Left cardiac atrium (tissue), 4 donors: ENCODE results near the gene NR1D2. TPM values are rescaled to one million over a fixed set of nuclear protein-coding genes. Genes with fewer than 3 reads are reported as not detected.
A peak's percentile ranks its signal among the peaks of the same experiment; 100 is the strongest.
"Not testable (repeated sequence)": the region's sequence is repeated elsewhere in the genome, so short reads cannot be mapped to it uniquely, and the experiment has no call there.

Source experiments
- ATAC-seq, 2 donors: fragments of 200-7000 bp; cut with Tn5 transposase; one replicate each; pipeline ENCODE4 v1.9.1; 2020; ENCODE audit warnings: mild to moderate bottlenecking in 2 of 2, moderate library complexity in 2 of 2
- DNase-seq: peaks from one replicate; pipeline ENCODE4 v3.0.0-alpha.2; 2020
- intact Hi-C, 2 donors: fragments of 100-400 bp; cut with DNase I; formaldehyde crosslinking; loops; one replicate each; pipeline versions ENCODE4 v1.14.1 to v1.15.1; 2022 to 2023
- long read RNA-seq: library from polyadenylated mRNA; unstranded; transcript quantifications from one replicate; pipeline ENCODE4 v2.0.0, GENCODE V29; 2021
- total RNA-seq, 2 donors: library from RNA; stranded (reverse); fragmentation: NEBNext Ultra II Directional; extraction: Animal tissue kit (Norgen Biotek cat#: 25700); gene quantifications; one replicate each; pipeline ENCODE4 v1.2.1, GENCODE V29; 2021
- donor health status: DM: no; HTN: yes; CAD: no.
- donor health status: DM: no; HTN: yes; CAD: no; lungs with severe emphysema.
- donor health status: DM: yes; HTN: yes; CAD: no.
- donor health status: Dilated cardiomyopathy.

Gene NR1D2
- 10 to 100 TPM; 23.8 to 46.8 TPM for total RNA-seq
- long read RNA-seq, partial matches to known transcripts, result 4 of 5 reads
- long read RNA-seq, other reads (novel, unspliced or antisense), result 1 of 5 reads

DNA sequence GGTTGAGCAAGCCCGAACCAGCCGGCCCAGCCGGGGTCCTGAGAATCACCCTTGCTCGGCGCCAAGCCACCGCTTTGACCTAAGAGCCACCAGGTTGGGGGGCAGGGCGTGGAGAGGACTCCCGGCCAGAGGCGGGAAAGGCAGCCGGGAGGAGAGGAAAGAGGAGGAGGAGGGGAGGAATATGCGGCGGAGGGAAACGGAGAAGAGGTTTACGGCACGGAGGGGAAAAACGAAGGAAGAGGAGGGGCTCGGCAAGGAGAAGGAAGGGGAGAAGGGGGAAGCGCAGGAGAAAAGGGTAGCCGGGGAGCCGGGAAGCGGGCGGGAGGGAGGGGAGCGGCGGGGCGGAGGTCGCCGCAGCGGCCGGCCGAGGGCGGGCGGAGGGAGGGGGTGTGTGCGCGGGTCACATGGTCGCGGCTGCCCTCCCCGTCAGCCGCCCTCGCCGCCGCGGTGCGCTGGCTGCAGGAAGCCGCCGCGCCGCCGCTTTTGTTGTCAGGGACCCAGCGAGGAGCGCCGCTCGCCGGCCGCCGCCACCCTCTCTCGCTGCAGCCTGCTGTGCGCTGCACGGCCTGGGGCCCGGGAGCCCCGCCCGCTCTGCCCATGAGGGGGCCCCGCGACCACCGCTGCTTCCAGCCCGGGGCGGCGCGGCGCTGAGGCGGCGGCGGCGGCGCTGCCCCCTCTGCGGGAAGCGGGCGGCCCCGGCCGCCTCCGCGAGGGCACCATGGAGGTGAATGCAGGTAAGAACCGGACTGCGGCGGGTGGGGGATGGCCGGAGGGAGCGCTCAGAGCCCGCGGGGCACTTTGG lies at the start of gene NR1D2:
Gene NR1D2 (plus strand): TSS at position 426 of the 802 bp plus-strand sequence. CDS start 293 bp downstream, at position 719.
- peak; percentile 70 to 77 for ATAC-seq
- peak; percentile 90 for DNase-seq
- intact Hi-C loops, result loop anchor here in 1 of 2 donors (2.0 kb wide), 1 partner anchor 28 kb away; the partner anchor contains the start of genes NKIRAS1 and RPL15

DNA sequence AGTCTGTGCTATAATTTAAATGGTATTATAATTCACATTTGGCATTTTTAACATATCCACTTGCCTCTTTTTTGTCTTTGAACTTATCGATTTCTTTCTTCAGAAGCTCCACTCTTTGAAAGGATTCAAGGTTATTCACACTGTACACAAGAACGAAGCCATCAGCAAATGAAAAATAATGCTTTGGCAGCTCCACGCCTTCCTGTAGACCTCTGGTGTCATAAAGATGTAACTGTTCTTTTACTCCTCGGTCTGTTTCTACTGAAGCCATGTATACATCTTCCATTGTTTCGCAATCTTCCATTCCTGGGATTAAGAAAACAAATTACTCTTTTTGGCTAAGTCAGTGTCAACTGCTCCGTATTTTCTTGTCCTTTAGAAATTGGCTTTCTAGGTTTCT lies 44.3 kb upstream of the NR1D2 start:
- no peak for DNase-seq
- intact Hi-C loops, result no loop called here
- no peak for ATAC-seq

DNA sequence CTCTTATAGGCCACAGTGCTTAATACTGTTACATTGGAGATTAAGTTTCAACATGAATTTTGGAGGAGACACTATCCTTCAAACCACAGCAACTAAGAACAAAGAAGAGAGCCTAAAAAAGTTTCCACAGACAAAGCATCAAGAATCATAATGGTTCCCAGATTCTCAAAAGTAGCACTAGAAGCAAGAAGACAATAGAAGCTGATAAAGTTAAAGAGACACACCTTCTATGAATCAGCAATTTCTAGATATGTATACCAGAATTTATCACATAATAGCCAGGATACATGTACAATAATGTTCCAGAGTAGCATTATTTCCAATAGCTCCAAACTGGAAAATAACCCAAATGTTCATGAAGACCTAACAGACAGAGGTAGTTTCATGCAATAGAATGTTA lies 40.5 kb upstream of the NR1D2 start:
- intact Hi-C loops, result no loop called here
- ATAC-seq (no peak), DNase-seq (no peak)

DNA sequence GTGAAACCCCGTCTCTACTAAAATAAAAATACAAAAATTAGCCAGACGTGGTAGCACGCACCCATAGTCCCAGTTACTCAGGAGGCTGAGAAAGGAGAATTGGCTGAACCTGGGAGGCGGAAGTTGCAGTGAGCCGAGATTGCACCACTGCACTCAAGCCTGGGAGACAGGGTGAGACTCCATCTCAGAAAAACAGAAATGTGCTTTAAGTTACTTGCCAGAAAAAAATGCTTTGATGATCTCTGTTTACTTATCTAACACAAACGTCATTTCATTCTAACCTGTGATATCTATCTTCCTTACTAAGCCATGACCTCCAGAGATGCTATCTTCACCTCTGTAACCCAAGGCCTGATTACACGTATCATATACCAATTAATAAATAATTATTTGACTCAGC lies 35.7 kb upstream of the NR1D2 start:
- ATAC-seq, result no peak
- intact Hi-C loops, result no loop called here
- DNase-seq, result no peak

DNA sequence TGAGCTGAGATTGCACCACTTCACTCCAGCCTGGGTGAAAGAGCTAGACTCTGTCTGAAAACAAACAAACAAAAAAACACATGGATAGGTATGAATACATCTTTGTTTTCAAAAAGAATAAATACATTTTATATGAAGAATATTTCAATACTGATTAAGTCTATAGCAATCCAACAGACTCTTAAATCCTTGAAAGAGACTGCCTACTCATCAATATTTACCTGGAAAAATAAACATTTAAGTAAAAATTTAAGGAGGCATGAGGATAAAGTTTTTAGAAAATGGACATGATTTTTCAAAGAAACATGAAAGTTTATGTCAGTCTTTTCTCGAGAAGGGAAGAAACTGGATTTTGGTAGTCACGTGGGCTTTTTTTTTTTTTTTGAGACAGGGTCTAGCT lies 33.7 kb upstream of the NR1D2 start:
- intact Hi-C loops, result no loop called here
- ATAC-seq, result no peak

DNA sequence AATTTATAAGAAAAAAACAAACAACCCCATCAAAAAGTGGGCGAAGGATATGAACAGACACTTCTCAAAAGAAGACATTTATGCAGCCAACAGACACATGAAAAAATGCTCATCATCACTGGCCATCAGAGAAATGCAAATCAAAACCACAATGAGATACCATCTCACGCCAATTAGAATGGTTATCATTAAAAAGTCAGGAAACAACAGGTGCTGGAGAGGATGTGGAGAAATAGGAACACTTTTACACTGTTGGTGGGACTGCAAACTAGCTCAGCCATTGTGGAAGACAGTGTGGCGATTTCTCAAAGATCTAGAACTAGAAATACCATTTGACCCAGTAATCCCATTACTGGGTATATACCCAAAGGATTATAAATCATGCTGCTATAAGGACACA lies 32.8 kb upstream of the NR1D2 start:
- intact Hi-C loops, DNase-seq, ATAC-seq: not testable (repeated sequence)

More for the DNA sequence above, 33.7 kb upstream of the NR1D2 start:
- DNase-seq, result no peak

DNA sequence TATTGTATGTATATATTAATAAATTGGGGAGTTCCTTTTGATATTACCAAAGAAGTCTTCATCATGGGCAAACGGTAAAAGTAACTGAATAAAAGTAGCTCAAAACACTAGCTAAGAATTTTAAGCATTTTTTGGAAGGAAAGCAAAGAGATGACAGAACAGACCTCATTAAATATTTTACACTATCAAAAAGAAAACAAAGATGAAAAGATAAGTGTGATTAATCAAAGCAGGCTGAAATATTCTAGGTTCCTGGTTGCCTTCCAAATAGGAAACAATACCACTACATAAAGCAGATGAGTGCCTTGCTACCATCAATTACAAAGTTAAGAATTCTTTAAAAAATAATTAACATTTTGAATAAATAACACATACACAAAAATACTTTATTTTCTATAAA lies 31.9 kb upstream of the NR1D2 start:
- intact Hi-C loops, result no loop called here
- ATAC-seq (no peak), DNase-seq (no peak)

DNA sequence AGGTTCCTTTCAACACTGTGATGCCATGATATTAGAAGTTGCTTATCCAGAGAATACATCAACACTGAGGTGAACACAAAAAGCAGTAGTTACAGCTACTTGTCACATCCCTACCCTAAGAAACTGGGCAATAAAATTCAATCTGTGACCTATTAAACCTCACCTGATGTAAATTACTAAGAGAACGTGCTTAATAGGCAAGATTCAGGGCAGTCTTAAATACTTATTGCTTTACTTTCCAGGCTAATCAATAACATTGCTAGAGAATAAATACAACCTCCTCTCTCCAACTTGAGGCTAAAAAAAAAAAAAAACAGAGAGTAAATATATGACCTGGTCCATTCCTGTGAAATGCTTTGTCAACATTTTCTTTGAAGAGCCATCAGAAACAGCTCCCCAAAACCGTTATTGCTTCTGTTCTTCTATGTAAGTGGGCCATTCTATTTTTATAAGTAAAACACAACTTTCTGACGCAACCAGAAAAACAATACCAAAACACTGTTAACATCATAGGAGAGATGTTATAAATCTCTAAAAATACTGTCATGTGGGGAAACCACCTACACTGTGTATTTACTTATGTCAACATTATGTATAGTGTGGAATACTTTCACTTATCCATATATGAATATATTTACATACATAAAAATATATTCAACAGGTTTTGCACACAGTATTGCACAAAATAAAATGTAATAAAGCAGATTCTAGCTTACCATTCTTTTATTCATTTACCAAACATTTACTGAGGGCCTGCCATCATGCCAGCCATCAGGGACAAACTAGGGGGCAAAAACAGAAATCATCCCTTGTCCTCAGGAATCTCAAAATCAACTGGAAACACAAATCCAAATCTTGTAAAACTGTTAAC lies 31.0 kb upstream of the NR1D2 start:
- intact Hi-C loops, result no loop called here
- ATAC-seq, result no peak
- no peak for DNase-seq

DNA sequence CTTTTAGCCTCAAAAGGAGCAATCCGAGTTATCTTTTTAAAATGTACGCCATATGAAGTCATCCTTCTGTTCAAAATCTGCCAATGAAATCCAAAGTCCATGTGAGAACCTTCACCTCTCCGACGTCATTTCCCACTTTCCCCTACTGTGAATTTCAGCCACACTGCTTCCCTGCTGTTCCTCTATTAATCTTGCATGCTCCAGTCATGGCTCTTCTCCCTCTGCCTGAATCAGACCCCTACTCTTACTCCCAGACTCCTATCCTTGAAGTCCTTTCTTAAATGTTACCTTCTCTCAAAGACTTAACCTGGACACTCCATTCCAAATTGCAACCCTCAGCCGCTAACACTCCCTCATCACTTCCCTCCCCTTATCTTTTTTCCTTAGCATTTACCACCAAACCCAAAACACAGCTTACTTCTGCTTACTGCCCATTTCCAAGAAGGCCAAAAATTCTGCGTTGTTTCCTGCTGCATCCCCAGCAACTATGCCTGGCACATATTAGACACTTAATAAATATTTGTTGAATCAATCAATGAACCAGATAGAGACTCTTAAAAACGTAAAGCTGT lies 29.5 kb upstream of the NR1D2 start:
- DNase-seq (no peak), ATAC-seq (no peak)
- intact Hi-C loops, result loop anchor here in 1 of 2 donors (2.0 kb wide), 1 partner anchor 29 kb away; the partner anchor contains the start of gene NR1D2

DNA sequence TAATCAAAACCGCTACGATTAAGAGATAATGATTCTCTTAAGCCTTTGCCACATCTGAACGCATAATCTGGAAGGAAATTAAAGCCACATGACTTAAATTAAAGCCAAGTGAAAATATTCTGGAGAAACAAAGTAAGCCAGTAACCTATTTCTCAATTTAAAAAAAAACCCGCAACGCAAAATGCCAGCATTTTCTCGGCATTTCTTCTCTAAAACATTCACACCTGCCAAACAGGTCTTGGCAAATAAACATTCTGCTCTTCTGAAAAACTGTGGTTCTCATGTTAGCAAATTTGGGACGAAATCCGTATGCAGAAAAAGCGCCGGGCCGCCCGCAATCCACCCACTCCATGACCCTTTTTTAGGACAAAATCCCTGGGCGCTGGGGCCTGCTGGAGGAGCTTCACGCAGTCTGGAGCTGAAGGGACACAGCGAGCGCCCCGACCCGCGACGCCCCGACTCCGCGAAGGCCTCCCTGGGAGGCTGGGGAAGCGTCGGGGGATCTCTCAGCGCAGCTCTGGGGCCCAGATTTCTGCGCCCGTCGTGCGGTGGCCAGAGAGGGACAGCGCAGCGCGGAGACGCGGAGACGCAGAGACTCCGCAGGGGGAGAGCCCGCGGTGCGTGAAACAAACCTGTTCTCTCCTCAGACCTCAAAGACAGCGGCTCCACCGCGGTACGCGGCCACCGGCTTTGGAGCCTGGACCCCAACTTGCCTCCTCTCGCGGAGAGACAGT lies 28.8 kb upstream of the NR1D2 start:
- ATAC-seq, result peak; percentile 52 to 67
- intact Hi-C loops, result loop anchor here in 1 of 2 donors (2.0 kb wide), 1 partner anchor 28 kb away; the partner anchor contains the start of gene NR1D2
- DNase-seq, result no peak

DNA sequence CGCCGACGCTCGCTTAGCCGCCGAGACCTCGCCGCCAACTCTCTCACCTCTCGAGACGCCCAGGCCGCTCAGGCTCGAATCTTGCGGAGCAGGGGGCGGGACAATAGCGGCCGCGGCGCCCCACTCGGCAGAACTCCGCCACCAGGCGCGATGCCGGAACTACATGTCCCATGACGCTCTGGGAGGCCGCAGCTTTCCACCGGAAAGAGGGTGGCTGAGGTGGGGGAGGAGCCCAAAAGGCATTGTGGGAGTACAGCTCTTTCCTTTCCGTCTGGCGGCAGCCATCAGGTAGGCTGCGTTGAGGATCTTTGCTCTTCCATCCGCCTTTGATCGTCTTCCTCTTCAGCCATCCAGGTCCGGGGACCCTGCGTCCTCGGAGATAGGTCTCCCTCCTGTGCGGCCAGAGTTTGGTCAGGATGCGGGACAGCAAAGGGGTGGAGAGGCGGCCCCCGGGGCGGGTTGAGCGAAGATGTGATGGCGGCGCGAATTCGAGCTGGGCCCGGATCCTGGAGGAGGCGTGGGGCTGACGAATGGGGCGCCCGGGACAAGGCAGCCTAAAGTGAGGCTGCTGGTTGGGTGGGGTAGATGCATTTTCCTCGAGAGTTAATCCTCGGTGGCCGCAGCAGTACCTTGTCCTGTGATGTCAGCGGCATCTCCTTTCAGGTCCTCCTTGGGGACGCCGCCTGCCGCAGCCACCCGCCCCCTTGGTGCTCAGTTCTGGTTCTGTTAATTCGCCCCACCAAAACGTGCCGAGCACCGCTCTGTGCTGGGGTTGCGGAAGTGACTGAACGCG lies 28.0 kb upstream of the NR1D2 start, which contains the start of the genes NKIRAS1 and RPL15:
Gene NKIRAS1 (minus strand): TSS at position 105 of the 793 bp plus-strand sequence. CDS start 6,086 bp downstream, outside the sequence.
Gene RPL15 (plus strand): TSS at position 247 of the 793 bp plus-strand sequence. CDS start 728 bp downstream, outside the sequence.
- intact Hi-C loops, result loop anchor here in 1 of 2 donors (2.0 kb wide), 1 partner anchor 28 kb away; the partner anchor contains the start of gene NR1D2
- peak; percentile 98 for DNase-seq
- ATAC-seq, result peak; percentile 98

DNA sequence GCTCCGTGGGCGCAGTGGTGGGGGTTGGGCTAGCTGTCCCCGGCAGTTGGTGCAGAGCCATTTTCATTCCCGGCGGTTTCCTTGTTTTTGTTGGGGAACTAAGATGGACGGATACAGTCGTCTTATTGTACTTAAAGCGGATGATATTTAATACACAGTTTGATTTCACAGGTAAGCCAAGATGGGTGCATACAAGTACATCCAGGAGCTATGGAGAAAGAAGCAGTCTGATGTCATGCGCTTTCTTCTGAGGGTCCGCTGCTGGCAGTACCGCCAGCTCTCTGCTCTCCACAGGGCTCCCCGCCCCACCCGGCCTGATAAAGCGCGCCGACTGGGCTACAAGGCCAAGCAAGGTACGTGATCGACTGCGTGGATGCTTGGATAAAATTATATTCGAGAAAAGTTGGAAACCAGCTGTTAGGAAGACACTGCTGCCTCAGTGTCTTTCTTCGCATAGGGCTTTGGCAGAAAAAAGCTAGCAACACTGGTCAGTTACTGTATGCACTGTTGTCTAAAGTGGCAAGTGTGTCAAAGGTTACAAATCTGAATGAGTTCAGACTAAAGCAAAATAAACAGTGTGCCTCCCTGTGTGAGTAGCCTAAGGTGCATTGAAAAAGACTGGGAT lies 27.3 kb upstream of the NR1D2 start:
- intact Hi-C loops, result loop anchor here in 1 of 2 donors (2.0 kb wide), 1 partner anchor 27 kb away; the partner anchor contains the start of gene NR1D2
- ATAC-seq, DNase-seq: not testable (repeated sequence)

DNA sequence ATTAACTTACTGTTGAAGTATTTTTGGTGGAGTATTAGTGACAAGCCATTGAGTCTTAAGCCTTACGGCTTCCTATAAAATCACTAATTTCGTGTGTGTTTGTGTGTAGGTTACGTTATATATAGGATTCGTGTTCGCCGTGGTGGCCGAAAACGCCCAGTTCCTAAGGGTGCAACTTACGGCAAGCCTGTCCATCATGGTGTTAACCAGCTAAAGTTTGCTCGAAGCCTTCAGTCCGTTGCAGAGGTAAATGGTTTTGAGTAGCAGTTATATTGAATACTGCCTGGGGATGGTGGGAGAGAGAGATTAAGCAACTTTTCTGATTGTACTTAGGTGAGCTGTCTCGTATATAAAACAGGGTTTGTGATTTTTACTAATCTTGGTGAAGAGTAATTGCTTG lies 26.8 kb upstream of the NR1D2 start:
- intact Hi-C loops, ATAC-seq, DNase-seq: not testable (repeated sequence)

DNA sequence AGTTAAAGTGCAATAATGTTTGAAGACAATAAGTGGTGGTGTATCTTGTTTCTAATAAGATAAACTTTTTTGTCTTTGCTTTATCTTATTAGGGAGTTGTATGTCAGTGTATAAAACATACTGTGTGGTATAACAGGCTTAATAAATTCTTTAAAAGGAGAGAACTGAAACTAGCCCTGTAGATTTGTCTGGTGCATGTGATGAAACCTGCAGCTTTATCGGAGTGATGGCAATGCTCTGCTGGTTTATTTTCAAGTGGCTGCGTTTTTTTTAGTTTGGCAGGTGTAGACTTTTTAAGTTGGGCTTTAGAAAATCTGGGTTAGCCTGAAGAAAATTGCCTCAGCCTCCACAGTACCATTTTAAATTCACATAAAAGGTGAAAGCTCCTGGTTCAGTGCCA lies 25.5 kb upstream of the NR1D2 start:
- no peak for ATAC-seq
- intact Hi-C loops, result no loop called here
- DNase-seq, result no peak

DNA sequence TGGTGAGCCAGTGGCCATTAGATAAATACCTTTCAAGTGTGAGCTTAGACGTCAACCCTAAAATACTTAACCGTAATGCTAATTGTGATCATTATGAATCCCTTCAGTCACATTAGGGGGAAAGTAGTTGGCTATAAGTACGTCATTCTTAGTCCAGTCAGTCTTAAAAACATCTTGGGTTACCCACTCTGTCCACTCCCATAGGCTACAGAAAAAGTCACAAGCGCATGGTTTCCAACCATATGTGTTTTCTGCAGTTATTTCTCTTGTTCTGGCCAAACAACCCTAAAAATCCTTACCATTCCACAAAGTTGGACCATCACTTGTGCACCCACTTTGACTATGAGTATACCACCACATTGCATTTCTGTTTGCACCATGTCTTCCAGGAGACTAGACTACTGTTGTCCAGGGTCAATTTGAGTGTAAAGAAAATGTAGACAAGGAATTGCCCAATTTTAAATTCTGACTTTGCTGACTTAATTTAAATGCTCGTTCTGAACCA lies 24.9 kb upstream of the NR1D2 start:
- DNase-seq (no peak), ATAC-seq (no peak)
- intact Hi-C loops, result no loop called here

DNA sequence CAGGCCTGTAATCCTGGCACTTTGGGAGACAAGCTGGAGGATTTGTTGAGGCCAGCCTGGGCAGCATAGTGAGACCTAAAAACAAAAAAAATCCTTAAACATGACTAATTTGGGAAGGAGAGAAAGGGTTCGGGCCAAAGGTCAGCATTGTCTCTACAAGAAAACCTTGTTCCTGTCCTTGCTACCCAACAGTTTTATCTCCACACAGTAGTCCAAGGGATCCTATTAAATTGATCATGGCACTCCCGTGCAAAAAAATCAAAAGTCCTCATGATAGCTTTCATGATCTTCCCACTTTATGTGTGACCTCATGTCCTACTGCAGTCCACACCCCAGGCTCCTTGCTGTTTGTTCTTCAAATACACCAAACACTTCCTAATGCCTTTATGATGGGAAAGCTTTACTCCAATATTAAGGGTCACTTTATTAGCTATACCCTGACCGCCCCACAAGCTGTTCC lies 24.0 kb upstream of the NR1D2 start:
- ATAC-seq (no peak), DNase-seq (no peak)
- intact Hi-C loops, result no loop called here

DNA sequence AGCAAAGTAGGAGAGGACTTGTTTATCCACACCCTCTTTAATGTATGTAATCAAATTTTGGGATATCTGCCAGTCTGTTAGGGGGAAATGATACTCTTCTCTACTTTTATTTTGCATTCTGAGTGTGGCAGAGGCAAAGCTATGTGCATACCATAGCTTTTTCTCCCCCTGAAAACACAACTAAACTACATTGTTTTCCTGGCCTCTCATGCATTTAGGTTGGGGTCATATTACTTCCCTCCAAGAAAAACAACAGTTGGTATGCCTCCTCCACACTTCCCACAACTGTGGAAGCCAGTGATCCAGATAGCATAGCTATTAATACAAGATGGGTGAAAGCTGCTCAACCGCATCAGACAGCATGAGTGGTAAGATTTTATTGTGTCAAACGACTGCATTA lies 21.3 kb upstream of the NR1D2 start:
- DNase-seq (no peak), ATAC-seq (no peak)
- intact Hi-C loops, result no loop called here
